K562 (cell line): ENCODE data around the gene FERMT3. TPM values are rescaled to one million over a fixed set of nuclear protein-coding genes. Genes with fewer than 3 reads are reported as not detected.
A peak's percentile ranks its signal among the peaks of the same experiment; 100 is the strongest.

ENCODE experiments used
- AFF1 ChIP-seq, 2 experiments: fragments of 450-650 bp; IDR thresholded peaks; 2 replicates each; pipeline ENCODE4 v1.6.1; 2018; ENCODE audit warnings: mild to moderate bottlenecking in 2 of 2, low read depth in 1 of 2; ENCODE audit not compliant: partially characterized antibody in 2 of 2
- ATF1 ChIP-seq, 2 experiments: fragments of 450-650 bp in 1 of 2; IDR thresholded peaks; 2 replicates each; pipeline ENCODE4 v1.6.1; 2016; ENCODE audit warnings: missing compliant biosample characterization in 1 of 2, missing genetic modification characterization in 1 of 2
- CTBP1 ChIP-seq: fragments of 450-650 bp; IDR thresholded peaks from 2 replicates; pipeline ENCODE4 v1.6.1; 2016; ENCODE audit warnings: borderline replicate concordance
- E2F5 ChIP-seq: sonication (generic); formaldehyde crosslinking; IDR thresholded peaks from 2 replicates; pipeline ENCODE4 v1.8.0; 2022; ENCODE audit warnings: mild to moderate bottlenecking, missing genetic modification reagents
- ETS1 ChIP-seq: conservative IDR thresholded peaks from 2 replicates; pipeline ENCODE4 v1.6.1; 2011; ENCODE audit warnings: low read depth, mild to moderate bottlenecking, low read length; ENCODE audit not compliant: control insufficient read depth
- FUS ChIP-seq: fragments of 200-400 bp; formaldehyde crosslinking; optimal IDR thresholded peaks from 2 replicates; pipeline ENCODE3; 2017; ENCODE audit warnings: low read depth, low read length
- GTF2E2 ChIP-seq: fragments of 200-800 bp; sonication (Bioruptor generic); IDR thresholded peaks from 2 replicates; pipeline ENCODE4 v1.6.1; 2016; ENCODE audit warnings: missing genetic modification characterization, missing compliant biosample characterization
- NELFE ChIP-seq: IDR thresholded peaks from 2 replicates; pipeline ENCODE4 v1.6.1; 2011; ENCODE audit warnings: mild to moderate bottlenecking; ENCODE audit not compliant: insufficient read depth, insufficient read length
- NR4A1 ChIP-seq, 2 experiments: fragments of 250-450 bp in 1 of 2; fragments of 450-650 bp in 1 of 2; sonication (Bioruptor Pico) in 1 of 2; IDR thresholded peaks; 2 replicates each; pipeline versions ENCODE4 v1.4.0 to v1.6.1; 2016 to 2020; ENCODE audit warnings: mild to moderate bottlenecking in 2 of 2, missing compliant biosample characterization in 1 of 2, missing genetic modification characterization in 1 of 2, moderate library complexity in 1 of 2
- RNF2 ChIP-seq: sonication (generic); IDR thresholded peaks from 2 replicates; pipeline ENCODE4 v1.6.1; 2016
- RREB1 ChIP-seq: fragments of 250-450 bp; sonication (Bioruptor Pico); IDR thresholded peaks from 2 replicates; pipeline ENCODE4 v1.4.0; 2020
- ZBTB7A ChIP-seq: IDR thresholded peaks from 2 replicates; pipeline ENCODE4 v1.6.1; 2011; ENCODE audit warnings: low read depth, mild to moderate bottlenecking, low read length, moderate library complexity, borderline replicate concordance; ENCODE audit not compliant: control insufficient read depth
- ZNF766 ChIP-seq: fragments of 200-800 bp; sonication (Bioruptor generic); conservative IDR thresholded peaks from 2 replicates; pipeline ENCODE4 v1.6.1; 2016; ENCODE audit warnings: missing genetic modification characterization, missing compliant biosample characterization
- polyA plus RNA-seq, 8 experiments: library from polyadenylated mRNA; depleted of rRNA in 4 of 8; stranded (reverse) in 5 of 8; unstranded in 3 of 8; fragments of >200 nt; fragmentation: Nextera tagmentation in 2 of 8; fragmentation: Illumina TruSeq in 1 of 8; extraction: Ambion mirVana in 2 of 8; extraction: Trizol in 1 of 8; gene quantifications; 2 replicates each; pipeline versions ENCODE4 v1.2.1 to v1.2.3, GENCODE V29; 2011 to 2014; ENCODE audit warnings: inconsistent platforms in 1 of 8, missing spikeins in 1 of 8
- total RNA-seq, 7 experiments: library from RNA; depleted of rRNA in 6 of 7; stranded (reverse); fragments of >200 nt in 6 of 7; fragmentation: Illumina TruSeq in 2 of 7; extraction: Trizol in 2 of 7; gene quantifications; 2 replicates each; pipeline versions ENCODE4 v1.2.1 to v1.2.3, GENCODE V29; 2011 to 2021; ENCODE audit warnings: low replicate concordance in 1 of 7

The FERMT3 gene
- total and polyA plus RNA-seq, 9 of the 15 experiments (the other 6 are each of a cell fraction or from before 2014, with no cell fraction given) = 3.2 to 275 (median 79.7) TPM

GRCh38 chr11:64230171-64230984 is 23.9 kb downstream of the FERMT3 start, which contains the start of gene DNAJC4 (continued):
- TF ChIP-seq ETS1 = 0 out of 2 replicates have a peak, but pooled peaks have one; percentile 22
- TF ChIP-seq ZNF766 (CRISPR knock-in tag) = no peak
- 0 out of 2 replicates have a peak, but pooled peaks have one; percentile 14 for TF ChIP-seq RNF2
- no peak for TF ChIP-seq NELFE
- TF ChIP-seq ZBTB7A = peak; percentile 94
- TF ChIP-seq ATF1 (CRISPR knock-in tag; IDR thresholded peaks at IDR 0.05) = 0 out of 2 replicates have a peak, but pooled peaks have one; percentile 1
- peak; percentile 90 for TF ChIP-seq ATF1 (tag; IDR thresholded peaks at IDR 0.05)
- TF ChIP-seq E2F5 (CRISPR knock-in tag) = no peak
- TF ChIP-seq FUS = no peak
- no peak; the same call in 1 of the 2 replicates for TF ChIP-seq CTBP1
- peak; percentile 52; the same call in 1 of the 2 replicates for TF ChIP-seq GTF2E2
- TF ChIP-seq RREB1 (CRISPR knock-in tag) = 0 out of 2 replicates have a peak, but pooled peaks have one; percentile 56
- peak in 1 of 2 experiments; percentile 17 for TF ChIP-seq AFF1 (IDR thresholded peaks at IDR 0.05; ENCODE audit: low read depth in 1 of 2, partially characterized antibody in 2 of 2)
- no peak for TF ChIP-seq NR4A1 (CRISPR knock-in tag; IDR thresholded peaks at IDR 0.05)
- 0 out of 2 replicates have a peak, but pooled peaks have one; percentile 18 for TF ChIP-seq NR4A1 (tag; IDR thresholded peaks at IDR 0.05)
